Activated naive CD4-positive, alpha-beta T cell treated with anti-CD3 and anti-CD28 coated beads, Interleukin-2, amount 10 ng/mL, durations not matched to agents 7 days and 5 days (primary cell): ENCODE results near the gene CCDC191.

ENCODE experiments used
- CTCF ChIA-PET: fragments of 350-600 bp; sonication (Branson Sonifier 250); formaldehyde crosslinking; loops from one replicate; lab custom pipeline; 2021; ENCODE audit warnings: antibody characterized with exemption; lab: Charles Lee
- DNase-seq: peaks from one replicate; pipeline ENCODE4 v3.0.0-alpha.2; 2020
- H3K27ac Mint-ChIP-seq: one replicate; pipeline ENCODE4 v1.8.0; 2021; ENCODE audit warnings: mild to moderate bottlenecking, moderate library complexity, mixed read lengths
- H3K27me3 Mint-ChIP-seq: one replicate; pipeline ENCODE4 v1.8.0; 2021; ENCODE audit warnings: mild to moderate bottlenecking, mixed read lengths
- H3K36me3 Mint-ChIP-seq: one replicate; pipeline ENCODE4 v1.8.0; 2021; ENCODE audit warnings: mixed read lengths
- H3K4me1 Mint-ChIP-seq: one replicate; pipeline ENCODE4 v1.8.0; 2021; ENCODE audit warnings: mixed read lengths
- H3K4me3 Mint-ChIP-seq: one replicate; pipeline ENCODE4 v1.8.0; 2021; ENCODE audit warnings: mild to moderate bottlenecking, moderate library complexity, mixed read lengths
- H3K9me3 Mint-ChIP-seq: one replicate; pipeline ENCODE4 v1.8.0; 2021; ENCODE audit warnings: mixed read lengths

Gene CCDC191

GRCh38 chr3:114033721-114034120 is 22.6 kb downstream of the CCDC191 start:
- H3K27ac Mint-ChIP-seq = no peak overlapping the region
- no peaks in the 10 kb centered on the region for H3K27me3 Mint-ChIP-seq
- peaks cover 2% of the 10 kb centered on the region for H3K36me3 Mint-ChIP-seq
- H3K9me3 Mint-ChIP-seq = no peaks in the 10 kb centered on the region
- no peaks in the 10 kb centered on the region for H3K4me1 Mint-ChIP-seq
- CTCF ChIA-PET = no interaction called here
- no peak overlapping the region for H3K4me3 Mint-ChIP-seq
- DNase-seq = no peak

- DNase-seq = no peak
- Mint-ChIP-seq H3K27ac (no peak overlapping the region), H3K27me3 (no peaks in the 10 kb centered on the region), H3K9me3 (no peaks in the 10 kb centered on the region), H3K4me3 (no peak overlapping the region), H3K4me1 (no peaks in the 10 kb centered on the region), H3K36me3 (no peaks in the 10 kb centered on the region)
- CTCF ChIA-PET = no interaction called here
Measured at GRCh38 chr3:114026331-114026730, 30.0 kb downstream of the CCDC191 start.

GRCh38 chr3:114025451-114025850 is 30.9 kb downstream of the CCDC191 start:
- CTCF ChIA-PET = no interaction called here
- no peak overlapping the region for H3K4me3 Mint-ChIP-seq
- H3K36me3 Mint-ChIP-seq = no peaks in the 10 kb centered on the region
- no peaks in the 10 kb centered on the region for H3K9me3 Mint-ChIP-seq
- H3K27me3 Mint-ChIP-seq = no peaks in the 10 kb centered on the region
- H3K4me1 Mint-ChIP-seq = no peaks in the 10 kb centered on the region
- H3K27ac Mint-ChIP-seq = no peak overlapping the region
- no peak for DNase-seq

- no peak overlapping the region for H3K4me3 Mint-ChIP-seq
- CTCF ChIA-PET = no interaction called here
- no peaks in the 10 kb centered on the region for H3K9me3 Mint-ChIP-seq
- DNase-seq = no peak
- H3K27me3 Mint-ChIP-seq = no peaks in the 10 kb centered on the region
- H3K4me1 Mint-ChIP-seq = no peaks in the 10 kb centered on the region
- H3K36me3 Mint-ChIP-seq = no peaks in the 10 kb centered on the region
- H3K27ac Mint-ChIP-seq = no peak overlapping the region
Measured at GRCh38 chr3:114022145-114022802, 34.1 kb downstream of the CCDC191 start.

- CTCF ChIA-PET = no interaction called here
- Mint-ChIP-seq H3K27ac (no peak overlapping the region), H3K4me1 (no peaks in the 10 kb centered on the region), H3K4me3 (no peak overlapping the region), H3K9me3 (no peaks in the 10 kb centered on the region), H3K27me3 (no peaks in the 10 kb centered on the region), H3K36me3 (no peaks in the 10 kb centered on the region)
- DNase-seq = no peak
Measured at GRCh38 chr3:114020907-114021306, 35.4 kb downstream of the CCDC191 start.

- H3K27me3 Mint-ChIP-seq = no peaks in the 10 kb centered on the region
- CTCF ChIA-PET = no interaction called here
- H3K27ac Mint-ChIP-seq = no peak overlapping the region
- no peaks in the 10 kb centered on the region for H3K36me3 Mint-ChIP-seq
- H3K9me3 Mint-ChIP-seq = no peaks in the 10 kb centered on the region
- no peak overlapping the region for H3K4me3 Mint-ChIP-seq
- H3K4me1 Mint-ChIP-seq = no peaks in the 10 kb centered on the region
- no peak for DNase-seq
Measured at GRCh38 chr3:114019486-114019885, 36.8 kb downstream of the CCDC191 start.

GRCh38 chr3:114014211-114014610 is 42.1 kb downstream of the CCDC191 start:
- DNase-seq = no peak
- Mint-ChIP-seq H3K9me3 (no peaks in the 10 kb centered on the region), H3K27me3 (no peaks in the 10 kb centered on the region), H3K36me3 (no peaks in the 10 kb centered on the region), H3K4me3 (no peak overlapping the region), H3K4me1 (no peaks in the 10 kb centered on the region), H3K27ac (no peak overlapping the region)
- CTCF ChIA-PET = no interaction called here

GRCh38 chr3:114011059-114011797 is 45.1 kb downstream of the CCDC191 start:
- no peaks in the 10 kb centered on the region for H3K36me3 Mint-ChIP-seq
- DNase-seq = no peak
- H3K4me3 Mint-ChIP-seq = no peak overlapping the region
- no peak overlapping the region for H3K27ac Mint-ChIP-seq
- H3K9me3 Mint-ChIP-seq = no peaks in the 10 kb centered on the region
- CTCF ChIA-PET = no interaction called here
- no peaks in the 10 kb centered on the region for H3K27me3 Mint-ChIP-seq
- no peaks in the 10 kb centered on the region for H3K4me1 Mint-ChIP-seq

GRCh38 chr3:114005481-114005880 is 50.8 kb downstream of the CCDC191 start:
- CTCF ChIA-PET = no interaction called here
- no peak for DNase-seq
- Mint-ChIP-seq H3K9me3 (peaks cover 5% of the 10 kb centered on the region), H3K4me3 (no peak overlapping the region), H3K27ac (no peak overlapping the region), H3K4me1 (no peaks in the 10 kb centered on the region), H3K36me3 (peaks cover 5% of the 10 kb centered on the region), H3K27me3 (no peaks in the 10 kb centered on the region)

- Mint-ChIP-seq H3K9me3 (no peaks in the 10 kb centered on the region), H3K27me3 (no peaks in the 10 kb centered on the region), H3K36me3 (no peaks in the 10 kb centered on the region), H3K4me3 (no peak overlapping the region), H3K4me1 (peaks cover 7% of the 10 kb centered on the region), H3K27ac (no peak overlapping the region)
- CTCF ChIA-PET = no interaction called here
- no peak for DNase-seq
Measured at GRCh38 chr3:113985541-113985940, 70.8 kb downstream of the CCDC191 start.

GRCh38 chr3:113983544-113983943 is 72.8 kb downstream of the CCDC191 start:
- H3K9me3 Mint-ChIP-seq = no peaks in the 10 kb centered on the region
- peaks cover 7% of the 10 kb centered on the region for H3K4me1 Mint-ChIP-seq
- DNase-seq = no peak
- no peak overlapping the region for H3K27ac Mint-ChIP-seq
- H3K36me3 Mint-ChIP-seq = peaks cover 2% of the 10 kb centered on the region
- no peaks in the 10 kb centered on the region for H3K27me3 Mint-ChIP-seq
- H3K4me3 Mint-ChIP-seq = no peak overlapping the region
- CTCF ChIA-PET = no interaction called here

GRCh38 chr3:113981803-113982202 is 74.5 kb downstream of the CCDC191 start:
- Mint-ChIP-seq H3K27ac (no peak overlapping the region), H3K9me3 (no peaks in the 10 kb centered on the region), H3K4me1 (peaks cover 7% of the 10 kb centered on the region), H3K27me3 (no peaks in the 10 kb centered on the region), H3K4me3 (no peak overlapping the region), H3K36me3 (peaks cover 2% of the 10 kb centered on the region)
- CTCF ChIA-PET = no interaction called here
- DNase-seq = no peak

GRCh38 chr3:113979916-113980315 is 76.4 kb downstream of the CCDC191 start:
- Mint-ChIP-seq H3K36me3 (peaks cover 2% of the 10 kb centered on the region), H3K27ac (no peak overlapping the region), H3K27me3 (no peaks in the 10 kb centered on the region), H3K4me3 (no peak overlapping the region), H3K4me1 (no peaks in the 10 kb centered on the region), H3K9me3 (no peaks in the 10 kb centered on the region)
- DNase-seq = no peak
- CTCF ChIA-PET = no interaction called here

GRCh38 chr3:113977822-113978221 is 78.5 kb downstream of the CCDC191 start:
- H3K9me3 Mint-ChIP-seq = peaks cover 14% of the 10 kb centered on the region
- no peaks in the 10 kb centered on the region for H3K4me1 Mint-ChIP-seq
- H3K4me3 Mint-ChIP-seq = no peak overlapping the region
- CTCF ChIA-PET = no interaction called here
- H3K27ac Mint-ChIP-seq = no peak overlapping the region
- H3K27me3 Mint-ChIP-seq = no peaks in the 10 kb centered on the region
- no peak for DNase-seq
- peaks cover 2% of the 10 kb centered on the region for H3K36me3 Mint-ChIP-seq

GRCh38 chr3:113968986-113969385 is 87.3 kb downstream of the CCDC191 start:
- no peak overlapping the region for H3K4me3 Mint-ChIP-seq
- H3K27ac Mint-ChIP-seq = no peak overlapping the region

More at GRCh38 chr3:113968986-113969385, 87.3 kb downstream of the CCDC191 start:
- peaks cover 4% of the 10 kb centered on the region for H3K27me3 Mint-ChIP-seq
- H3K4me1 Mint-ChIP-seq = peaks cover 10% of the 10 kb centered on the region
- CTCF ChIA-PET = no interaction called here
- peaks cover 15% of the 10 kb centered on the region for H3K9me3 Mint-ChIP-seq
- no peaks in the 10 kb centered on the region for H3K36me3 Mint-ChIP-seq
- DNase-seq = no peak
